Measurements from ENCODE around the gene NUDT16. TPM values are rescaled to one million over a fixed set of nuclear protein-coding genes. Genes with fewer than 3 reads are reported as not detected.

The NUDT16 gene
- polyA plus RNA-seq, 1 donor (not counting 4 experiments of a cell fraction or from before 2014, with no cell fraction given): 6.9 TPM

DNA sequence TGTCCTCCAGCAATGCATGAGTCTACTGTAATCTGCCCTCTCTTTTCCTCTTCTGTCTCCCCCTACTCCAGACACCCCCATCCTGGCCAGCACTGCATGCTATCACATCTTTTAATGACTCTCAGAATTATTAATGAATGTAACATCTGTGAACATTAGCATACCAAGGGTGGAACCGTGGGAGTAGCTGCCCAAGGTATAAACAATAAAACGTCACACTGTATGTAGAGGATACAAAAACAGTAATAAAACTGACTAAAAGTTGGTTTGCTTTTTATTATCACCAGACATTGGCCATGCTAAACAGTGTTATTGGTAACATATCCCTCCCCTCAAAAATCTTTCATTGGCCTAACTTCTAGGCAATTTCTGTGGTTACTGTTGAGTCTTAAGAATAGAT is 24.7 kb downstream of the NUDT16 start:
- no peak for TF ChIP-seq CTCF (optimal IDR thresholded peaks at IDR 0.05 in 1 of 3, IDR thresholded peaks at IDR 0.05 in 1 of 3, conservative IDR thresholded peaks at IDR 0.05 in 1 of 3; ENCODE audit: extremely low read depth in 1 of 3, insufficient read depth in 2 of 3, low read length in 3 of 3)
- no peak for TF ChIP-seq EZH2 (IDR thresholded peaks at IDR 0.05; ENCODE audit: low read length)

DNA sequence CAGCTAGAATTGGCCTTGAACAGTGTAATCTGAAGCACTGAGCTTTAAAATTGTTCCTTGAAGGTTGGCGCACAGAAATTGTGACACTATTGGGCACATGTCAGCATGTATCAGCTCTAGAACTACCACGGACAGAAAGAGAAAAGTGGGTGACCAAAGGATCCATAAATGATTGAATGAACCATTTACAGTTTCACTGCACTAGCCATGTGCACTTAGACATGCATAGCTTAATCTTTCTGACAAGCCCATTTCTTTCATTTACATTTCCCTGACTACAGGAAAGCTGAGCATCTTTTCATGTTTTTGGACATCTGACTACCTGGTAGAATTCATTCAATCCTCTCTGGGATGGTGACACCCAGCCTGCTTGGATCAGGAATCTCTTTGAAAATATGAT is 36.2 kb downstream of the NUDT16 start:
- H3K36me3 ChIP-seq (ENCODE audit: control insufficient read depth in 2 of 2, extremely low read depth in 1 of 2, insufficient read depth in 2 of 2, low read length in 2 of 2): no peaks in the 10 kb centered on the region
- no peak overlapping the region for H3K4me2 ChIP-seq (ENCODE audit: control insufficient read depth, extremely low read depth, insufficient read depth, low read depth, low read length)
- dilution Hi-C loops (cut with MboI; ENCODE audit: extremely low pct_ligation_motif_present, low sequenced_read_pairs): no loop called here
- no peaks in the 10 kb centered on the region for H3K79me2 ChIP-seq (ENCODE audit: control insufficient read depth, insufficient read depth, low read length)
- H3K9me1 ChIP-seq (ENCODE audit: control insufficient read depth, extremely low read depth, insufficient read depth, low read length): no peaks in the 10 kb centered on the region
- FAIRE-seq (no peak), DNase-seq (ENCODE audit: low read depth, low spot score) (no peak)
- H3K9me3 ChIP-seq (ENCODE audit: control insufficient read depth, low read depth, low read length): no peaks in the 10 kb centered on the region
- no peaks in the 10 kb centered on the region for H4K20me1 ChIP-seq (ENCODE audit: control insufficient read depth, extremely low read depth, insufficient read depth, low read length)
- no peak overlapping the region for H3K9ac ChIP-seq (ENCODE audit: control insufficient read depth, extremely low read depth, insufficient read depth, low read length)
- no peak overlapping the region for H2AFZ ChIP-seq (ENCODE audit: control insufficient read depth, low read length)
- H3K27ac ChIP-seq (ENCODE audit: control insufficient read depth, insufficient read depth, low read length): no peak overlapping the region
- no peak overlapping the region for H3K4me3 ChIP-seq (ENCODE audit: control insufficient read depth in 2 of 3, extremely low read depth in 1 of 3, insufficient read depth in 2 of 3, low read depth in 1 of 3, low read length in 3 of 3)
- no peaks in the 10 kb centered on the region for H3K4me1 ChIP-seq (ENCODE audit: control insufficient read depth, extremely low read depth, insufficient read depth, low read length)
- H3K27me3 ChIP-seq (ENCODE audit: control insufficient read depth, extremely low read depth, insufficient read depth, low read length): peaks cover 3% of the 10 kb centered on the region
- TF ChIP-seq CTCF (optimal IDR thresholded peaks at IDR 0.05 in 1 of 3, IDR thresholded peaks at IDR 0.05 in 1 of 3, conservative IDR thresholded peaks at IDR 0.05 in 1 of 3; ENCODE audit: extremely low read depth in 1 of 3, insufficient read depth in 2 of 3, low read length in 3 of 3) (no peak), EZH2 (IDR thresholded peaks at IDR 0.05; ENCODE audit: low read length) (no peak)

More for the DNA sequence above, 24.7 kb downstream of the NUDT16 start:
- Histone ChIP-seq H3K9me3 (ENCODE audit: control insufficient read depth, low read depth, low read length) (no peaks in the 10 kb centered on the region), H3K9ac (ENCODE audit: control insufficient read depth, extremely low read depth, insufficient read depth, low read length) (no peak overlapping the region), H3K27me3 (ENCODE audit: control insufficient read depth, extremely low read depth, insufficient read depth, low read length) (no peaks in the 10 kb centered on the region), H3K9me1 (ENCODE audit: control insufficient read depth, extremely low read depth, insufficient read depth, low read length) (no peaks in the 10 kb centered on the region), H4K20me1 (ENCODE audit: control insufficient read depth, extremely low read depth, insufficient read depth, low read length) (no peaks in the 10 kb centered on the region), H3K4me1 (ENCODE audit: control insufficient read depth, extremely low read depth, insufficient read depth, low read length) (peaks cover 16% of the 10 kb centered on the region), H2AFZ (ENCODE audit: control insufficient read depth, low read length) (no peak overlapping the region), H3K79me2 (ENCODE audit: control insufficient read depth, insufficient read depth, low read length) (no peaks in the 10 kb centered on the region), H3K36me3 (ENCODE audit: control insufficient read depth in 2 of 2, extremely low read depth in 1 of 2, insufficient read depth in 2 of 2, low read length in 2 of 2) (no peaks in the 10 kb centered on the region), H3K4me3 (ENCODE audit: control insufficient read depth in 2 of 3, extremely low read depth in 1 of 3, insufficient read depth in 2 of 3, low read depth in 1 of 3, low read length in 3 of 3) (no peak overlapping the region), H3K4me2 (ENCODE audit: control insufficient read depth, extremely low read depth, insufficient read depth, low read depth, low read length) (no peak overlapping the region), H3K27ac (ENCODE audit: control insufficient read depth, insufficient read depth, low read length) (no peak overlapping the region)
- dilution Hi-C loops (cut with MboI; ENCODE audit: extremely low pct_ligation_motif_present, low sequenced_read_pairs): no loop called here
- FAIRE-seq (no peak), DNase-seq (ENCODE audit: low read depth, low spot score) (no peak)
